ENCODE data around the gene DPAGT1.
"Not testable (repeated sequence)": the region's sequence is repeated elsewhere in the genome, so short reads cannot be mapped to it uniquely, and the experiment has no call there.

DPAGT1 gene

GRCh38 chr11:119093942-119094815, 7.5 kb downstream of the DPAGT1 start:
- DNase-seq: peak; percentile 58

DNA sequence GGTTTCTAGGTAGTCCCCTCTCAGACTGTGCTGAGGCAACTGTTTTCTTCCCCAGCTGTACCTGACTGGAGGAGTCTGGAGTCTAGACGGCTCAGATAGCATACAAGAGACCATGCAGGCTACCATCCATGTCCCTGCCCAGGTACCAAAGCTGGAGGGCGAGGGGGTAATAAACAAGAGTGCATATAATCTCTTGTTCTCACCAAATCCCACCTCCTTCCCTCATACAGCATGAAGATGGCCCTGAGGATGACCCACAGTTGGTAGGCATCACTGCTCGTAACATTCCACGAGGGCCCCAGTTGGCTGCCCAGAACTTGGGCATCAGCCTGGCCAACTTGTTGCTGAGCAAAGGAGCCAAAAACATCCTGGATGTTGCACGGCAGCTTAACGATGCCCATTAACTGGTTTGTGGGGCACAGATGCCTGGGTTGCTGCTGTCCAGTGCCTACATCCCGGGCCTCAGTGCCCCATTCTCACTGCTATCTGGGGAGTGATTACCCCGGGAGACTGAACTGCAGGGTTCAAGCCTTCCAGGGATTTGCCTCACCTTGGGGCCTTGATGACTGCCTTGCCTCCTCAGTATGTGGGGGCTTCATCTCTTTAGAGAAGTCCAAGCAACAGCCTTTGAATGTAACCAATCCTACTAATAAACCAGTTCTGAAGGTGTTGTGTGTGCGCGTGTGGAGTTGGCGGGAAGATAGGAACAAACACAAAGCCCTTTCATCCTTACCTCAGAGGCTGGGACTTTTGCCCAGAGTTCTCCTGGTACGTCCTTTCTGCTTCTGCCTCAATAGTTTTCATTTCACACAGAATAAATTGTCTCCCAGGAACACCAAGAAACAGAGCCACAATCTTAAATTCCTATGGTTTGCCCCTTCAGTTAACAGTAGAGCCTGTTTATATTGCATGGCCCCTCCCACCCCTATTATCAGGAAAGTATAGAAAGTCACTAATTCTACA, 8.5 kb downstream of the DPAGT1 start:
- DNase-seq: no peak

DNA sequence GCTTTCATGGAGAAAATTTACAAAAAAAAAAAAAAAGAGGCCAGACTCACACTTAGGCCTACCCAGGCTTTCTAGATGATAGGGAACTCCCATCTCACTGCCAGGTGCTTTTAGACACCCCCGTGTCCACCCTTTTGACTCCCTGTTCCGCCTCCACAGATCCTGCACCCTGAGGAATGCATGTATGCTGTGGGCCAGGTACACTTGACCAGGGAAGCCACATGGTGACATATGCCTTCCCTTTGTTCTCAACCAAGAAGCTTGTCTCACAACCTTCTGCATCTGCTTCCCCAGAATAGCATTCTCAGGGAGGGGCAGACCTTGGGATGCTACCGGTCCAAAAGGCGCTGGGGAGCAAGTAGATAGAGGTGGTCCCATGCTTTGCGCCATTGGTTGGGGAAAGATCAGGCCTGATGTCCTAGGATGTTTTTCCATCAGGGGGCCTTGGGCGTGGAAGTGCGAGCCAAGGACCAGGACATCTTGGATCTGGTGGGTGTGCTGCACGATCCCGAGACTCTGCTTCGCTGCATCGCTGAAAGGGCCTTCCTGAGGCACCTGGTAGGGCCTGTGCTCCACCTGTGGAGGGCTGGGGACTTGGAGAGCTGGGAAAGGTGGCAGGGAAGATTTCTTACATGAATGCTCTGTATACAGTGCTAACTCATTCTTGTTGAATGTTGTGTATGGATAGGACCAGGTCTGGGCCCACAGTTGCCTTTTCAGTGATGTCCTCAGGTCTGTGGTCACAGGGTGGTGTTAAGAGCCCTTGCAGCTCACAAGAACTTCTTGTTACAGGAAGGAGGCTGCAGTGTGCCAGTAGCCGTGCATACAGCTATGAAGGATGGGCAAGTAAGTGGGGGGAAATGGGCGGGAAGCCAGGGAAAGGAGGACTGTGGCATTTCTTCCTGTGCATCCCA, 9.4 kb downstream of the DPAGT1 start:
- no peak for DNase-seq

GRCh38 chr11:119091178-119091577, 10.5 kb downstream of the DPAGT1 start:
- no peak for DNase-seq

GRCh38 chr11:119089319-119089718, 12.3 kb downstream of the DPAGT1 start:
- no peak for DNase-seq

DNA sequence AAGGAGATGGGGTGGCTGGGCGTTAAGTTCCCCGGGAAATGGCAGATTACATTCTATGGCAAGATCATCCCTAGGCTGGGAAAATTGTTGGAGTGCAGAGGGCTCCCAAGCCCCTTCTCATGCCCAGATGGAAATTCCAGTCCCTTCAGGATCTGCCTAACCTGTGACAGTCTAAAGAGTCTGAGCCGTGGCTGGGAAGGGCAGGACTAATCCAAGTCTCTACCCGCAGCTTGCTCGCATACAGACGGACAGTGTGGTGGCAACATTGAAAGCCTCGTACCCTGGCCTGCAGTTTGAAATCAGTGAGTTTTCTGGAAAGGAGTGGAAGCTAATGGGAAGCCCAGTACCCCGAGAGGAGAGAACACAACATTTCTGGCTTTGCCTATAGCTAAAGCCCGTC, 13.2 kb downstream of the DPAGT1 start:
- DNase-seq: no peak

GRCh38 chr11:119087747-119088241, 13.9 kb downstream of the DPAGT1 start:
- DNase-seq: no peak

- no peak for DNase-seq
Observed at GRCh38 chr11:119087123-119087522, 14.5 kb downstream of the DPAGT1 start.

DNA sequence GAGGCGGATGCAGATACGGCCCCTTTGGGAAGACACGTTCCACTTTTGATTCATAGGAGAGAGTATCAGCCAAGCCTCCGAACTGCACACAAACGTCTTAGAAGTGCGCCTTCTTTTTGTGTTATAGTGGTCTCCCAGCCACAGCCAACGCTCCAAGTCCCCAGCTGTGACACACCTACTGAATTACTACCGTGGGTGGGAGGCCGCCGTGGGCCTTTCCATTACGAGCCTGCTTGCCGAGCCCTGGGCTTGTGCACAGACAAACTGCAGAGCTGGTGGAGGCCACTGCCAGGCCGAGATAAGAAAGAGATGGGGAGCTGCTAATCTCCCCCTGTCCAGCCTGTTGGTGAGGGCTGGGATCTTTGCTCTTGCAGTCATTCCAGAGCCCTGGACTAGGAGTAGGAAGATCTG, 16.2 kb downstream of the DPAGT1 start:
- DNase-seq: peak; percentile 56

DNA sequence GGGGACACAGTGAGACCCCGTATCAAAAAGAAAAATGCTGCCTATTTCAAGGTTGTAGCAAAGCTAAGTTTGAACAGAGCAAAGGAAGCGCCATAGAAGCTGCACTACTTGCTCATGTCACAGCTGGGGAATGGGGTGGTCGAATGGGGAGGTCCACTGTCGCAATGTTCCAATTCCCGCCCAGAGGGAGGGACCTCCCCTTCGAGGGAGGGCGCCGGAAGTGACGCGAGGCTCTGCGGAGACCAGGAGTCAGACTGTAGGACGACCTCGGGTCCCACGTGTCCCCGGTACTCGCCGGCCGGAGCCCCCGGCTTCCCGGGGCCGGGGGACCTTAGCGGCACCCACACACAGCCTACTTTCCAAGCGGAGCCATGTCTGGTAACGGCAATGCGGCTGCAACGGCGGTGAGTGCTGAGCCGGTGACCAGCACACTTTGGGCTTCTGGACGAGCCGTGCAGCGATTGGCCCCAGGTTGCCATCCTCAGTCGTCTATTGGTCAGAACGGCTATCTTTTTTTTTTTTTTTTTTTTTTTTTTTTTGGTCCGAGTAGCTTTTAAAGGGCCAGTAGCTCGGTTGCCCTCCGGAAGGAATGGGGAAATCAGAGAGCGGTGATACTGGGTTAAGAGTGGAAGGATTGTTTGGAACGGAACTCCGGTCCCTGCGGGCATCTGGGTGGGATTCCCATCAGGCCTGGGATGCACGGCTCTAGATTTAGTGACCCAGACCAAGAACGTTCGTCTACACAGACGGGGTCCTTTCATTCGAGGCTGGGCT, 16.8 kb downstream of the DPAGT1 start, which contains the start of gene HMBS:
Gene HMBS, plus strand, starts transcription at position 219 of the 774 bp plus-strand sequence. Its CDS starts 153 bp downstream, at position 372.
- DNase-seq: peak; percentile 95

DNA sequence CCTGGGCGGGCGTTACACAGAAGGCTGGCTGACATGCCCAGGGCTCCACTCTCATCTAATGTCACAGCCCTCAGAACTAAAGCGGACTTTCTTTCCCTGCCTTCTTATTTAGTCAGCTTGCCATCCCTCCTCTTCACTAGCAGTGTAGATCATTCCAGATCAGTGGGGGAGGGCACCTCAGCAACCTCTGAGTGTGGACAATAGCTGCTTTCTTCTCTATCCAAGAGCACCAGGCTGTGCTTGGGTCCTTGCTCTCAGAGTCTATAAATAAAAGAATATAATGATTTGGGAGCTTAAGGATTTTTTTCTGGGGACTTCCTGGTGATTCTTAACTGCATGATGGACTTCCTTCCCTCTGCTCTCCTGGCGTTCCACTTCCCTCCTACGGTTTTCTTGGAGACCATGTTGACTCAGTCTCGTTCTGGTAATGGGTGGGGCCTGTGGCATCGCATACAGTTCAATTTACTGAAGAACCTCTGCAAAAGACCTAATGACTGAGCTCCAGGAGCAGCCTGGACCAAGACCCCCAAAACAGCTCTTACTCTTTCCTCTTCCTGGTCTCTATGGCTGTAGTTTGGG, 19.9 kb downstream of the DPAGT1 start:
- DNase-seq: no peak

DNA sequence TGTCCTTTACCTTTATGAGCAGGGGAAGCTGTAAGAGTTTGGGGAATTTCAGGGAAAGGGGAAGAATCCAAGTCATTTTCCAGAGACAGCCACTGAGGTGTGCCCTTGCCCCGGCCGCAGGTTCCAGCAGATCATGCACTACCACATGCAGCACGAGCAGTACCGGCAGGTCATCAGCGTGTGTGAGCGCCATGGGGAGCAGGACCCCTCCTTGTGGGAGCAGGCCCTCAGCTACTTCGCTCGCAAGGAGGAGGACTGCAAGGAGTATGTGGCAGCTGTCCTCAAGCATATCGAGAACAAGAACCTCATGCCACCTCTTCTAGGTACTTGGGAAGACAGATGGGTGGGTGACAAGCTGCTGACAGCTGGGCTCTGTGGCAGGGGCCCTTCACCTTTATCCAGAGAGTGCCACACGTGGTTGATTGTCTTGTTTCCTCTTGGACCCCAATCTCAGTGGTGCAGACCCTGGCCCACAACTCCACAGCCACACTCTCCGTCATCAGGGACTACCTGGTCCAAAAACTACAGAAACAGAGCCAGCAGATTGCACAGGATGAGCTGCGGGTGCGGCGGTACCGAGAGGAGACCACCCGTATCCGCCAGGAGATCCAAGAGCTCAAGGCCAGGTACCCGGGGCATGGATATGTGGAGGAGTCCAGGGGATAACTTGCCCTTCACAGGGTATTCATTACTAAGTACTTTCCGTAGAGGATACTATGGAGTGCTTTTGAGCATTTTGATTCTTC, 22.8 kb downstream of the DPAGT1 start:
- no peak for DNase-seq

DNA sequence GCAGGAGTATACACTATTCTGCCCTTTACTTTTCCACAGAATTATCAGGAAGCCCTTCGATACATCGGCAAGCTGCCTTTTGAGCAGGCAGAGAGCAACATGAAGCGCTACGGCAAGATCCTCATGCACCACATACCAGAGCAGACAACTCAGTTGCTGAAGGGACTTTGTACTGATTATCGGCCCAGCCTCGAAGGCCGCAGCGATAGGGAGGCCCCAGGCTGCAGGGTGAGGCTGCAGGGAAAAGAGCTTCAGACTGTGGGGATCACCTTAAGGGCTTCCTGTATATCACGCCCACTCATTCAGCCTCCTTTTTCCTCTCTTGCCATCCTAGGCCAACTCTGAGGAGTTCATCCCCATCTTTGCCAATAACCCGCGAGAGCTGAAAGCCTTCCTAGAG, 23.8 kb downstream of the DPAGT1 start:
- no peak for DNase-seq

DNA sequence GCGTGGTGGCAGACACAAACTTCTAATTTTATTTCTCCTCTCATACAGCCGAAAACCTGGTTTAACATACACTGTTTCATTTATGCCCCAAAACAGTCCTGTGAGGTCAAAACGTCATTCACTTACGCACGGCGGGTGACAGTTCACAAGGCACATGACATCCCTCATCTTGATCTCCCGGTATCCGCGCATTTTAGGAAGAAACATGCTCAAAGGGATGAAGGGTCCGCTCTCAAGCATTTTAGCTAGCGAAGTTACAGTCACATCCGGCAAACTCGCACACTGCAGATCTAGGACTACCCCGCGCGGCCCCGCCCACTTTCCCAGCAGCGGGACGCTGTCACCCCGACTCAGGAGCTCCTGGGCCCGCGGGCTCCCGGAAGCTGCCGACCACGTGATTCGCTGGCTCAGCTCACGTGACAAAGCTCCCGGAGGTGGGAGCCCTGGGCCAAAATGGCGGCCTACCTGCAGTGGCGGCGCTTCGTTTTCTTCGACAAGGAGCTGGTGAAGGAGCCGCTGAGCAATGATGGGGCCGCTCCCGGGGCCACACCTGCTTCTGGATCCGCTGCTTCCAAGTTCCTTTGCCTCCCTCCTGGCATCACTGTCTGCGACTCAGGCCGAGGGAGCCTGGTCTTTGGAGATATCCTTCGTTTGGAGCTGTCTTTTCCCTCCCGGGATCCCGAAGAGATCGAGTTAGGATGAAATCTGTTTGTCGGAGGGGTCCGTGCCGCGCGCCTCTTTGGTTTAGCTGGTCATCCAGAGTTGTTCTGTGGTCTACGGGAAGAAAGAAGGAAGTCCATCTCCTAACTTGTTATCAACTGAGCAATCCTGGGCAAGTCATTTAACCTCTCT, 34.1 kb downstream of the DPAGT1 start, which contains the start of gene VPS11:
Gene VPS11, plus strand, starts transcription at position 448 of the 852 bp plus-strand sequence. Its CDS starts 6 bp downstream, at position 454.
- DNase-seq: peak; percentile 99

- DNase-seq: peak; percentile 61
Observed at GRCh38 chr11:119065369-119065768, 36.3 kb downstream of the DPAGT1 start.

- no peak for DNase-seq
Observed at GRCh38 chr11:119062779-119063178, 38.9 kb downstream of the DPAGT1 start.

GRCh38 chr11:119061256-119061655, 40.4 kb downstream of the DPAGT1 start:
- DNase-seq: no peak

GRCh38 chr11:119059128-119059527, 42.5 kb downstream of the DPAGT1 start:
- DNase-seq: not testable (repeated sequence)

Data from activated CD4-positive, alpha-beta T cell treated with anti-CD3 and anti-CD28 coated beads for 48 hours (primary cell).